ENCODE measurements around the gene GEMIN5. TPM values are rescaled to one million over a fixed set of nuclear protein-coding genes. Genes with fewer than 3 reads are reported as not detected.

GEMIN5 gene
- total RNA-seq, 2 donors from 2014 or later, result 6.3 to 6.8 TPM

DNA sequence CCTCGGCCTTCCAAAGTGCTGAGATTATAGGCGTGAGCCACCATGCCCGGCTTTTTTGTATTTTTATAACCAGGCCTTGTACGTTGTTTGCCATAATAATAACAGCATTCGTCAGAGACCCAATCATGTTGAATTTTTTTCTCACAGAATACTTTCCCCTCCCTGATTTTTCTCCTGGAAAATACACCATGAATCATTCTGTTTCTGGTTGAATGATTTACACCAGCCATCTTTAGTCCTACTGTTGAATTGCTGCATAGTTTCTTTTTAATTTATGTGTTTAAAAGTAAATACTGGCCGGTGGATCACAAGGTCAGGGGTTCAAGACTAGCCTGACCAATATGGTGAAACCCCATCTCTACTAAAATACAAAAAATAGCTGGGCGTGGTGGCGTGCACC is 76.1 kb downstream of the GEMIN5 start:
- Mint-ChIP-seq H3K4me3 (peak overlapping the region; percentile 73), H3K4me1 (peaks cover 48% of the 10 kb centered on the region), H3K27me3 (no peaks in the 10 kb centered on the region), H3K36me3 (ENCODE audit: low read depth) (peaks cover 9% of the 10 kb centered on the region), H3K27ac (peak overlapping the region; percentile 81)
- DNase-seq (no peak), ATAC-seq (no peak)
- H3K9me3 ChIP-seq (ENCODE audit: control insufficient read depth, low read length, poor library complexity, severe bottlenecking), result no peaks in the 10 kb centered on the region

DNA sequence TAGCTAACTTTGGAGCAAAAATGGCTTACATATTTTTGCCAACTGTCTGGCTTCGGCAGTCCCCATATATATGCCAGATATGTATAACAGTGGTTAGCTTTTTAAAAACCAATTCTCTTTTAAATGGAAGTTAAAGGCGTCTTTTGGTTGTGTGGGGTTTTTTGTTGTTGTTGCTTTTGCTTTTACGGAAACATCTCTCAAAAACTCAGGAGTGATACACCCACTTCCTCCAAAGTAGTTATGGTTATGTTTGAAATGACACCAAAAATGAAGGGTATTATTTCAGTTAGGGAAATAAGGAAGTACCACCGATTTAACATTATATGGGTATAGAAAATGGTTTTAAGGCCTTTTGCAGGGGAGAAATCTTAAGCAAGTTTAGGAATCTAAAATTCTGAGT is 77.2 kb downstream of the GEMIN5 start:
- Mint-ChIP-seq H3K4me1 (peaks cover 50% of the 10 kb centered on the region), H3K36me3 (ENCODE audit: low read depth) (peaks cover 9% of the 10 kb centered on the region), H3K4me3 (peak overlapping the region; percentile 99), H3K27ac (peak overlapping the region; percentile 98), H3K27me3 (no peaks in the 10 kb centered on the region)
- DNase-seq (no peak), ATAC-seq (no peak)
- no peaks in the 10 kb centered on the region for H3K9me3 ChIP-seq (ENCODE audit: control insufficient read depth, low read length, poor library complexity, severe bottlenecking)

GRCh38 chr5:154860123-154860522 is 77.9 kb downstream of the GEMIN5 start:
- H3K9me3 ChIP-seq (ENCODE audit: control insufficient read depth, low read length, poor library complexity, severe bottlenecking), result no peaks in the 10 kb centered on the region
- Mint-ChIP-seq H3K27ac (peak overlapping the region; percentile 98), H3K36me3 (ENCODE audit: low read depth) (peaks cover 9% of the 10 kb centered on the region), H3K4me1 (peaks cover 50% of the 10 kb centered on the region), H3K27me3 (no peaks in the 10 kb centered on the region), H3K4me3 (peak overlapping the region; percentile 99)
- ATAC-seq (no peak), DNase-seq (no peak)

GRCh38 chr5:154858972-154859871 is 78.8 kb downstream of the GEMIN5 start:
- no peak for ATAC-seq
- H3K4me3 Mint-ChIP-seq, result peak overlapping the region; percentile 99
- no peaks in the 10 kb centered on the region for H3K27me3 Mint-ChIP-seq
- no peak for DNase-seq
- H3K9me3 ChIP-seq (ENCODE audit: control insufficient read depth, low read length, poor library complexity, severe bottlenecking), result no peaks in the 10 kb centered on the region
- H3K36me3 Mint-ChIP-seq (ENCODE audit: low read depth), result peaks cover 9% of the 10 kb centered on the region
- H3K4me1 Mint-ChIP-seq, result peaks cover 50% of the 10 kb centered on the region
- peak overlapping the region; percentile 98 for H3K27ac Mint-ChIP-seq

DNA sequence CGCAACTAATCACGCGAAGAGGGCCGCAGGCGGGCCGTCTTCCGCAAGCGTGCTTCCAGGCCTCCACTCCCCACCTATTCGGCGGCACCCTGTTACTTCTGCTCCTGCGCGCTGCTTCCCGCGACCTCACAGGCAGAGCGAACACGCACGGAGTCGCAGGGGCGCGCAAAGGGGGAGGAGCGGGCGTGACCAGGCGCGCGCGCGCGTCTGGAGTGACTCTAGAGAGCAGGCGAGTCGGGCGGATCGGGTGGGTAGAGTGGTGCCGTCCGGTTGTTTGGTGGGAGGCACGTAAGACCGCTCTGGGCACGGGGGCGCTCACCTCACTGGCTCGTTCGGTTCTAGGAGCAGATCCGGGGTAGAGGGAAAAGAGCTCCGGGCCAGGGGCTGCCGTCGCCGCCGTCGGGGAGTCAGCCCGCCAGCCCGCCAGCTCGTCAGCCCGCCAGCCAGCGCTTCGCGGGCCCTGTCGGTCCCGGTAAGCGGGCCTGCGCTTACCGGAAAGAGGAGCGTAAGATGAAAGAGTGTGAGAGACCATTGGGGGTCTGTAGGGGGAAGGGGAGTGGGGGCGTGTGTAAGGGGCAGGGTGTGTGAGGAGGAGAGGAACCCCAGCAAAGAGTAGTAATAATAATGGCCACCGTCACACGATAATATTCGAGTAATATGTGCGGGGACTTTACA is 79.6 kb downstream of the GEMIN5 start, which contains the start of gene CNOT8:
Gene CNOT8 (plus strand): TSS at position 331 of the 675 bp plus-strand sequence. CDS start 4,652 bp downstream, outside the sequence.
- peaks cover 9% of the 10 kb centered on the region for H3K36me3 Mint-ChIP-seq (ENCODE audit: low read depth)
- H3K9me3 ChIP-seq (ENCODE audit: control insufficient read depth, low read length, poor library complexity, severe bottlenecking), result no peaks in the 10 kb centered on the region
- peak within 1 kb of the TSS; percentile 98 for H3K27ac Mint-ChIP-seq
- no peaks in the 10 kb centered on the region for H3K27me3 Mint-ChIP-seq
- ATAC-seq (peak; percentile 82), DNase-seq (peak; percentile 94 to 96 (median 94))
- peak within 1 kb of the TSS; percentile 99 for H3K4me3 Mint-ChIP-seq
- H3K4me1 Mint-ChIP-seq, result peaks cover 50% of the 10 kb centered on the region

DNA sequence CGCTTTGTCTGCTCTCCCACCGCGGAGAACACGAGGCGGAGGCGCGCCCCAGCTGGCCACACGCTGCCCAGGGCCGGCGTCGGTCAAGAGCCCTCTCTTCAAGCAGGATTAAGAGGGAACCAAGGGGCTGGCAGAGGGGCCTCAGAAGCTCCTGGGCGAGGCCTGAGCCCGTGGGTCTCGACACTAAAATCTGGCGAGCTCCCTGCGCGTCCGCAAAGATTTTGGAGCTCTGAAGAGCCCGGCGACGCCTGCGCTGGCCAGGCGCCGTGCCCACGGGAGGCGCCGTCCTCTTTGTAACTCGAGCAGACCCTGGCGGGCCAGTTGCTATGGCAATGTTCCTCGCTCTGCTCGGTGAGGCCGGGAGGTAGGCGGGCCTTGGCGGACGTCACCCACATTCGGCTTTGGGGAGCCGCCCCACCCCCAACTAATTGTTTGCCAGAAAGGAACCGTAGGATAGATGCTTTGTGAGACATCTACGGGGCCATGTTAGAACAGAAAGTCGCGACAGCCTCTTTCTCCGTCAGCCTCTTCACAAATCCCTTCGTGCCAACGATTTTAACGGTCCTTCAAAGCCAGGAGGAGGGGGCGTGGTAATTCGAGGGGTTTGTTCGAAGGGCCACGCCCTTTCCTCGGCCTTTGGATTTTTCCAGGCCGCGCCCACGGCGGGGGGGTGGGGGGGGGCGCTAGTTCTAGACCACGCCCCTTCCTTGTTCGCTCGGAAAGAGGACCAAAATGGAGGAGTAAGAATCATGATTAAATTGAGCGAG is 80.3 kb downstream of the GEMIN5 start:
- ATAC-seq, result peak; percentile 66
- no peaks in the 10 kb centered on the region for H3K27me3 Mint-ChIP-seq
- peaks cover 8% of the 10 kb centered on the region for H3K36me3 Mint-ChIP-seq (ENCODE audit: low read depth)
- peak overlapping the region; percentile 98 for H3K27ac Mint-ChIP-seq
- H3K4me3 Mint-ChIP-seq, result peak overlapping the region; percentile 99
- H3K9me3 ChIP-seq (ENCODE audit: control insufficient read depth, low read length, poor library complexity, severe bottlenecking), result no peaks in the 10 kb centered on the region
- peaks cover 43% of the 10 kb centered on the region for H3K4me1 Mint-ChIP-seq
- DNase-seq, result peak; percentile 76 to 83 (median 82)

GRCh38 chr5:154851351-154851750 is 86.7 kb downstream of the GEMIN5 start:
- no peaks in the 10 kb centered on the region for H3K36me3 Mint-ChIP-seq (ENCODE audit: low read depth)
- no peaks in the 10 kb centered on the region for H3K27me3 Mint-ChIP-seq
- ATAC-seq (no peak), DNase-seq (no peak)
- peaks cover 4% of the 10 kb centered on the region for H3K4me1 Mint-ChIP-seq
- no peak overlapping the region for H3K4me3 Mint-ChIP-seq
- H3K27ac Mint-ChIP-seq, result peak overlapping the region; percentile 41
- H3K9me3 ChIP-seq (ENCODE audit: control insufficient read depth, low read length, poor library complexity, severe bottlenecking), result no peaks in the 10 kb centered on the region

- Mint-ChIP-seq H3K4me3 (no peak within 1 kb of the TSS), H3K36me3 (ENCODE audit: low read depth) (no peaks in the 10 kb centered on the region), H3K27ac (peak within 1 kb of the TSS; percentile 41), H3K4me1 (peaks cover 4% of the 10 kb centered on the region), H3K27me3 (no peaks in the 10 kb centered on the region)
- ATAC-seq (no peak), DNase-seq (no peak)
- H3K9me3 ChIP-seq (ENCODE audit: control insufficient read depth, low read length, poor library complexity, severe bottlenecking), result no peaks in the 10 kb centered on the region
These were observed 87.6 kb downstream of the GEMIN5 start, which contains the start of gene FAXDC2 for GRCh38 chr5:154850255-154851062. Gene FAXDC2 (minus strand): TSS chr5:154850603. CDS start chr5:154838178, 12,425 bp downstream.

- Mint-ChIP-seq H3K4me3 (no peak overlapping the region), H3K4me1 (peaks cover 4% of the 10 kb centered on the region), H3K36me3 (ENCODE audit: low read depth) (no peaks in the 10 kb centered on the region), H3K27me3 (no peaks in the 10 kb centered on the region), H3K27ac (no peak overlapping the region)
- ATAC-seq (no peak), DNase-seq (no peak)
- no peaks in the 10 kb centered on the region for H3K9me3 ChIP-seq (ENCODE audit: control insufficient read depth, low read length, poor library complexity, severe bottlenecking)
These were observed 88.2 kb downstream of the GEMIN5 start for GRCh38 chr5:154849791-154850201.

GRCh38 chr5:154849264-154849785 is 88.7 kb downstream of the GEMIN5 start:
- no peaks in the 10 kb centered on the region for H3K9me3 ChIP-seq (ENCODE audit: control insufficient read depth, low read length, poor library complexity, severe bottlenecking)
- Mint-ChIP-seq H3K27me3 (no peaks in the 10 kb centered on the region), H3K27ac (no peak overlapping the region), H3K36me3 (ENCODE audit: low read depth) (no peaks in the 10 kb centered on the region), H3K4me1 (peaks cover 4% of the 10 kb centered on the region), H3K4me3 (no peak overlapping the region)
- DNase-seq (no peak), ATAC-seq (no peak)

DNA sequence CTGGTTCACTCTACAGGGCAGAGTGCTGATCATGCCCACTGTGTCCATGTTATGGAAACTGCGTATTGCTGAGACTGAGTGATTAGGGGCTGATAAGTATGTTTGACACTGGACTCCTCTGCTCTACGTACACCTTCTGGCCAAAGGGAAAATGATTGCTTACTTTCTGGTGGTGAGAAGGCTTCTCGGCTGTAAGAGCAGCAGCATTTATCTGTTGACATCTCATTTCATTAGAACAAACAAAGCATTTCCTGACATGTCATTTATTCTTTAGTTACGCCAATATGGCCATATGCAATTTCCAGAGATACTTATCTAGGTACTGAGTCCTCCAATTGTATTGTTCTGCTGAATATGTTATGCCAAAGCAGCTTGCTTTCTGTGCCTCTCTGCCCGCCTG is 93.2 kb downstream of the GEMIN5 start:
- H3K27me3 Mint-ChIP-seq, result no peaks in the 10 kb centered on the region
- H3K27ac Mint-ChIP-seq, result no peak overlapping the region
- ATAC-seq (no peak), DNase-seq (no peak)
- no peaks in the 10 kb centered on the region for H3K9me3 ChIP-seq (ENCODE audit: control insufficient read depth, low read length, poor library complexity, severe bottlenecking)
- H3K36me3 Mint-ChIP-seq (ENCODE audit: low read depth), result no peaks in the 10 kb centered on the region
- no peak overlapping the region for H3K4me3 Mint-ChIP-seq
- peaks cover 2% of the 10 kb centered on the region for H3K4me1 Mint-ChIP-seq
